EL (cell line): ENCODE data around the gene TRIM33.
A peak's percentile ranks its signal among the peaks of the same experiment; 100 is the strongest.

Experiments used
- DNase-seq: peaks from one replicate; pipeline ENCODE4 v3.0.0-alpha.2; 2016

Gene TRIM33

GRCh38 chr1:114511032-114511785, at the start of gene TRIM33:
TSS of gene TRIM33 (minus strand) at chr1:114511203. CDS start at chr1:114511076, 127 bp downstream.
- DNase-seq, result peak; percentile 91

- DNase-seq, result no peak
Observed at GRCh38 chr1:114559356-114559755, 48.4 kb upstream of the TRIM33 start.

GRCh38 chr1:114558544-114558943, 47.5 kb upstream of the TRIM33 start:
- no peak for DNase-seq

- DNase-seq, result no peak
Observed at GRCh38 chr1:114554577-114554976, 43.6 kb upstream of the TRIM33 start.

- DNase-seq, result no peak
Observed at GRCh38 chr1:114552106-114552639, 41.2 kb upstream of the TRIM33 start.

- no peak for DNase-seq
Observed at GRCh38 chr1:114551400-114551799, 40.4 kb upstream of the TRIM33 start.

- no peak for DNase-seq
Observed at GRCh38 chr1:114550336-114550735, 39.3 kb upstream of the TRIM33 start.

- DNase-seq, result no peak
Observed at GRCh38 chr1:114549137-114549536, 38.1 kb upstream of the TRIM33 start.

- no peak for DNase-seq
Observed at GRCh38 chr1:114547076-114547475, 36.1 kb upstream of the TRIM33 start.

- DNase-seq, result no peak
Observed at GRCh38 chr1:114545796-114546195, 34.8 kb upstream of the TRIM33 start.

- no peak for DNase-seq
Observed at GRCh38 chr1:114545315-114545714, 34.3 kb upstream of the TRIM33 start.

- DNase-seq, result no peak
Observed at GRCh38 chr1:114540821-114541220, 29.8 kb upstream of the TRIM33 start.

- DNase-seq, result no peak
Observed at GRCh38 chr1:114540272-114540671, 29.3 kb upstream of the TRIM33 start.

- no peak for DNase-seq
Observed at GRCh38 chr1:114536043-114536442, 25.0 kb upstream of the TRIM33 start.

- DNase-seq, result no peak
Observed at GRCh38 chr1:114535401-114535800, 24.4 kb upstream of the TRIM33 start.

- DNase-seq, result no peak
Observed at GRCh38 chr1:114531094-114531493, 20.1 kb upstream of the TRIM33 start.

GRCh38 chr1:114530224-114530623, 19.2 kb upstream of the TRIM33 start:
- DNase-seq, result no peak

GRCh38 chr1:114524944-114525343, 13.9 kb upstream of the TRIM33 start:
- no peak for DNase-seq

- DNase-seq, result no peak
Observed at GRCh38 chr1:114522264-114522575, 11.2 kb upstream of the TRIM33 start.

- no peak for DNase-seq
Observed at GRCh38 chr1:114521396-114522263, 10.6 kb upstream of the TRIM33 start.

GRCh38 chr1:114517348-114517747, 6.3 kb upstream of the TRIM33 start:
- peak; percentile 51 for DNase-seq

GRCh38 chr1:114512595-114513280, 1.7 kb upstream of the TRIM33 start:
- no peak for DNase-seq

- no peak for DNase-seq
Observed at GRCh38 chr1:114510274-114511031, 550 bp downstream of the TRIM33 start.
